OCI-LY1 (cell line): ENCODE data around the gene ARG2.

Experiments used
- H2AFZ ChIP-seq: fragments of 200-600 bp; sonication (generic), shearing (Covaris generic); 2 replicates; pipeline ENCODE4 v1.6.0; 2014; ENCODE audit warnings: antibody characterized with exemption, mild to moderate bottlenecking, low read length
- H3F3A ChIP-seq: fragments of 200-600 bp; sonication (generic), shearing (Covaris generic); 2 replicates; pipeline ENCODE4 v1.6.0; 2014; ENCODE audit warnings: mild to moderate bottlenecking, antibody characterized with exemption, low read length, moderate library complexity; ENCODE audit not compliant: insufficient read depth
- H3K27ac ChIP-seq: fragments of 200-600 bp; sonication (generic); 2 replicates; pipeline ENCODE4 v1.5.1; 2014; ENCODE audit warnings: low read length, mixed run types, mild to moderate bottlenecking, low read depth; ENCODE audit not compliant: poor library complexity, severe bottlenecking
- H3K27me3 ChIP-seq: fragments of 200-600 bp; sonication (generic); 2 replicates; pipeline ENCODE4 v1.6.0; 2014; ENCODE audit warnings: antibody characterized with exemption, mild to moderate bottlenecking, low read length, moderate library complexity; ENCODE audit not compliant: insufficient read depth
- H3K36me3 ChIP-seq: fragments of 200-600 bp; sonication (generic); 2 replicates; pipeline ENCODE4 v1.6.1; 2014; ENCODE audit warnings: mild to moderate bottlenecking, antibody characterized with exemption, low read length, moderate library complexity, mixed read lengths; ENCODE audit not compliant: insufficient read depth
- H3K4me1 ChIP-seq: fragments of 200-600 bp; sonication (generic); 2 replicates; pipeline ENCODE4 v1.5.1; 2014; ENCODE audit warnings: mild to moderate bottlenecking, low read length, moderate library complexity; ENCODE audit not compliant: insufficient read depth, severe bottlenecking
- H3K4me2 ChIP-seq: fragments of 200-600 bp; sonication (generic), shearing (Covaris generic); 2 replicates; pipeline ENCODE4 v1.6.1; 2014; ENCODE audit warnings: low read length
- H3K4me3 ChIP-seq: fragments of 200-600 bp; sonication (generic); 2 replicates; pipeline ENCODE4 v1.5.1; 2014; ENCODE audit warnings: low read length, low read depth, mild to moderate bottlenecking, mixed read lengths; ENCODE audit not compliant: poor library complexity, severe bottlenecking
- H3K79me2 ChIP-seq: fragments of 200-600 bp; shearing (Covaris generic); 2 replicates; pipeline ENCODE4 v1.6.1; 2016; ENCODE audit warnings: mixed run types, low read length, mixed read lengths; ENCODE audit not compliant: insufficient read depth
- H3K9ac ChIP-seq: fragments of 200-600 bp; sonication (generic), shearing (Covaris generic); 2 replicates; pipeline ENCODE4 v1.6.1; 2014; ENCODE audit warnings: mild to moderate bottlenecking, low read length, mixed read lengths
- H3K9me2 ChIP-seq: fragments of 200-600 bp; sonication (generic), shearing (Covaris generic); 2 replicates; pipeline ENCODE4 v1.6.1; 2014; ENCODE audit warnings: low read depth, mild to moderate bottlenecking, low read length, mixed read lengths
- H3K9me3 ChIP-seq: fragments of 200-600 bp; shearing (Covaris generic); 2 replicates; pipeline ENCODE4 v1.6.1; 2014; ENCODE audit warnings: low read length, mixed read lengths
- H4K20me1 ChIP-seq: fragments of 200-600 bp; sonication (generic), shearing (Covaris generic); 2 replicates; pipeline ENCODE4 v1.6.0; 2016; ENCODE audit warnings: mild to moderate bottlenecking, low read length; ENCODE audit not compliant: insufficient read depth
- CTCF ChIP-seq: fragments of 200-600 bp; sonication (generic), shearing (Covaris generic); IDR thresholded peaks from 2 replicates; pipeline ENCODE4 v1.5.1; 2017; ENCODE audit warnings: mild to moderate bottlenecking, antibody characterized with exemption, low read length, moderate library complexity, mixed read lengths
- EZH2 ChIP-seq: fragments of 200-600 bp; sonication (generic), shearing (Covaris generic); IDR thresholded peaks from 2 replicates; pipeline ENCODE4 v1.8.0; 2017; ENCODE audit warnings: borderline replicate concordance, mixed run types, mild to moderate bottlenecking, antibody characterized with exemption, low read length, moderate library complexity, mixed read lengths

The ARG2 gene

GRCh38 chr14:67579040-67579439 lies 40.7 kb upstream of the ARG2 start:
- H3K9me3 ChIP-seq: no peaks in the 10 kb centered on the region
- H3K27ac ChIP-seq: no peak overlapping the region
- H3K9me2 ChIP-seq: no peaks in the 10 kb centered on the region
- H2AFZ ChIP-seq: no peak overlapping the region
- no peaks in the 10 kb centered on the region for H3K4me1 ChIP-seq
- H3K4me3 ChIP-seq: no peak overlapping the region
- H3K9ac ChIP-seq: no peak overlapping the region
- H3K36me3 ChIP-seq: no peaks in the 10 kb centered on the region
- no peaks in the 10 kb centered on the region for H4K20me1 ChIP-seq
- H3K4me2 ChIP-seq: no peak overlapping the region
- H3F3A ChIP-seq: no peaks in the 10 kb centered on the region
- peaks cover 7% of the 10 kb centered on the region; the same call in 1 of the 2 replicates for H3K27me3 ChIP-seq
- TF ChIP-seq EZH2: no peak
- no peak for TF ChIP-seq CTCF
- no peaks in the 10 kb centered on the region for H3K79me2 ChIP-seq

- H3K27me3 ChIP-seq: peaks cover 7% of the 10 kb centered on the region; the same call in 1 of the 2 replicates
Observed at GRCh38 chr14:67579636-67580035, 40.1 kb upstream of the ARG2 start.

GRCh38 chr14:67580336-67581171 lies 39.2 kb upstream of the ARG2 start:
- Histone ChIP-seq H3K79me2 (no peaks in the 10 kb centered on the region), H3K27ac (no peak overlapping the region), H3K9ac (no peak overlapping the region), H3F3A (no peaks in the 10 kb centered on the region), H3K4me3 (no peak overlapping the region), H3K9me2 (no peaks in the 10 kb centered on the region), H4K20me1 (no peaks in the 10 kb centered on the region), H2AFZ (no peak overlapping the region), H3K9me3 (no peaks in the 10 kb centered on the region), H3K4me1 (no peaks in the 10 kb centered on the region), H3K27me3 (peaks cover 3% of the 10 kb centered on the region; the same call in 1 of the 2 replicates), H3K36me3 (peaks cover under 1% of the 10 kb centered on the region; the same call in 1 of the 2 replicates), H3K4me2 (no peak overlapping the region)
- no peak for TF ChIP-seq EZH2
- no peak for TF ChIP-seq CTCF

More at GRCh38 chr14:67579636-67580035, 40.1 kb upstream of the ARG2 start:
- no peaks in the 10 kb centered on the region for H3F3A ChIP-seq
- no peaks in the 10 kb centered on the region for H3K9me3 ChIP-seq
- no peak overlapping the region for H3K27ac ChIP-seq
- H2AFZ ChIP-seq: no peak overlapping the region
- TF ChIP-seq EZH2: no peak
- TF ChIP-seq CTCF: no peak
- no peaks in the 10 kb centered on the region for H3K4me1 ChIP-seq
- no peaks in the 10 kb centered on the region for H3K79me2 ChIP-seq
- H3K9me2 ChIP-seq: no peaks in the 10 kb centered on the region
- H3K36me3 ChIP-seq: no peaks in the 10 kb centered on the region
- H3K4me3 ChIP-seq: no peak overlapping the region
- no peak overlapping the region for H3K9ac ChIP-seq
- H3K4me2 ChIP-seq: no peak overlapping the region
- no peaks in the 10 kb centered on the region for H4K20me1 ChIP-seq
